Measurements from ENCODE around the gene ZNF638. TPM values are rescaled to one million over a fixed set of nuclear protein-coding genes. Genes with fewer than 3 reads are reported as not detected.
A peak's percentile ranks its signal among the peaks of the same experiment; 100 is the strongest.

ZNF638 gene
- total RNA-seq, 1 donor from 2014 or later, result 97.1 TPM

GRCh38 chr2:71452565-71452964, 121.0 kb downstream of the ZNF638 start:
- peaks cover 13% of the 10 kb centered on the region for H3K27me3 ChIP-seq (ENCODE audit: low read depth)
- DNase-seq, result peak; percentile 52
- H3K4me3 ChIP-seq, result peak overlapping the region; percentile 76
- peak overlapping the region; percentile 91 for H3K27ac ChIP-seq (replicated peaks)
- TF ChIP-seq CTCF (IDR thresholded peaks at IDR 0.05; ENCODE audit: borderline replicate concordance), result peak; percentile 33
- H3K4me1 ChIP-seq, result peaks cover 72% of the 10 kb centered on the region
- no peaks in the 10 kb centered on the region for H3K36me3 ChIP-seq
- no peaks in the 10 kb centered on the region for H3K9me3 ChIP-seq (replicated peaks)
- intact Hi-C loops (cut with micrococcal nuclease), result no loop called here

GRCh38 chr2:71453404-71454220, 122.0 kb downstream of the ZNF638 start, which contains the start of gene DYSF:
TSS of gene DYSF (plus strand) at chr2:71453561.
- H3K27me3 ChIP-seq (ENCODE audit: low read depth), result peaks cover 13% of the 10 kb centered on the region
- peak; percentile 71 for DNase-seq
- intact Hi-C loops (cut with micrococcal nuclease), result no loop called here
- TF ChIP-seq CTCF (IDR thresholded peaks at IDR 0.05; ENCODE audit: borderline replicate concordance), result no peak
- peak within 1 kb of the TSS; percentile 76 for H3K4me3 ChIP-seq
- H3K36me3 ChIP-seq, result no peaks in the 10 kb centered on the region
- no peaks in the 10 kb centered on the region for H3K9me3 ChIP-seq (replicated peaks)
- H3K27ac ChIP-seq (replicated peaks), result peak within 1 kb of the TSS; percentile 91
- peaks cover 82% of the 10 kb centered on the region for H3K4me1 ChIP-seq

- Histone ChIP-seq H3K27me3 (ENCODE audit: low read depth) (peaks cover 13% of the 10 kb centered on the region), H3K9me3 (replicated peaks) (no peaks in the 10 kb centered on the region), H3K36me3 (no peaks in the 10 kb centered on the region), H3K4me3 (peak overlapping the region; percentile 76), H3K4me1 (peaks cover 90% of the 10 kb centered on the region), H3K27ac (replicated peaks) (peak overlapping the region; percentile 91)
- peak; percentile 73 for DNase-seq
- intact Hi-C loops (cut with micrococcal nuclease), result no loop called here
- TF ChIP-seq CTCF (IDR thresholded peaks at IDR 0.05; ENCODE audit: borderline replicate concordance), result peak; percentile 53
These were observed 122.8 kb downstream of the ZNF638 start for GRCh38 chr2:71454221-71455010.

- Histone ChIP-seq H3K4me3 (peak overlapping the region; percentile 76), H3K27me3 (ENCODE audit: low read depth) (peaks cover 13% of the 10 kb centered on the region), H3K9me3 (replicated peaks) (no peaks in the 10 kb centered on the region), H3K4me1 (peaks cover 98% of the 10 kb centered on the region), H3K36me3 (no peaks in the 10 kb centered on the region), H3K27ac (replicated peaks) (peak overlapping the region; percentile 91)
- intact Hi-C loops (cut with micrococcal nuclease), result no loop called here
- no peak for DNase-seq
- TF ChIP-seq CTCF (IDR thresholded peaks at IDR 0.05; ENCODE audit: borderline replicate concordance), result no peak
These were observed 123.6 kb downstream of the ZNF638 start for GRCh38 chr2:71455011-71455740.

Measured in left ventricle myocardium inferior (tissue), 1 donor.